Keratinocyte (primary cell): Measurements from ENCODE around the gene SMCO3.

Source experiments
- EZH2 ChIP-seq: IDR thresholded peaks from one replicate; pipeline ENCODE4 v1.6.1; 2012; ENCODE audit warnings: inconsistent platforms, mild to moderate bottlenecking, low read length, moderate library complexity
- TF ChIP-seq, protein P1 (sequence below), 3 experiments: IDR thresholded peaks in 1 of 3; conservative IDR thresholded peaks in 1 of 3; optimal IDR thresholded peaks in 1 of 3; 2 replicates in 2 of 3; 3 replicates in 1 of 3; pipeline versions ENCODE3 to v1.5.1; 2011; ENCODE audit warnings: low read length in 3 of 3, mild to moderate bottlenecking in 3 of 3, moderate library complexity in 2 of 3, control low read depth in 1 of 3, inconsistent platforms in 1 of 3; ENCODE audit not compliant: insufficient read depth in 2 of 3; ENCODE audit errors: extremely low read depth in 1 of 3

DNA sequence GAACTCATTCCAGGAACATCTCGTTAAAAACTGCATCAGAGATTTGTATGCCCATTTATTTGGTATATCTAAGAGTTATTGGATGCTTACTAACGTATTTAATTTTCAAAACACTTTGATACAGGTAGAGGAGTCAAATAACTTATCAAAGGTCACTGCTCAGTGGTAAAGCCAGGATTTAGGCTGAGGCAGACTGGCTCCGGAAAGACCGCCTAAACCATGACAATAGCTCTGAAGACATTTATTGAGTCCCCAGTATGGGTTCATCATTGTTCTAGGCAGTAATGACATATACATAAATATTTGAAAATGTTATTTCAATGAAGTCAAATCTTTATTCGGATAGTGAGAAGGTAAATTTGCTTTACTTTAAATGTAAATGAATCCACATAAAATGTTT lies 41.0 kb downstream of the SMCO3 start:
- TF ChIP-seq, protein P1, sequence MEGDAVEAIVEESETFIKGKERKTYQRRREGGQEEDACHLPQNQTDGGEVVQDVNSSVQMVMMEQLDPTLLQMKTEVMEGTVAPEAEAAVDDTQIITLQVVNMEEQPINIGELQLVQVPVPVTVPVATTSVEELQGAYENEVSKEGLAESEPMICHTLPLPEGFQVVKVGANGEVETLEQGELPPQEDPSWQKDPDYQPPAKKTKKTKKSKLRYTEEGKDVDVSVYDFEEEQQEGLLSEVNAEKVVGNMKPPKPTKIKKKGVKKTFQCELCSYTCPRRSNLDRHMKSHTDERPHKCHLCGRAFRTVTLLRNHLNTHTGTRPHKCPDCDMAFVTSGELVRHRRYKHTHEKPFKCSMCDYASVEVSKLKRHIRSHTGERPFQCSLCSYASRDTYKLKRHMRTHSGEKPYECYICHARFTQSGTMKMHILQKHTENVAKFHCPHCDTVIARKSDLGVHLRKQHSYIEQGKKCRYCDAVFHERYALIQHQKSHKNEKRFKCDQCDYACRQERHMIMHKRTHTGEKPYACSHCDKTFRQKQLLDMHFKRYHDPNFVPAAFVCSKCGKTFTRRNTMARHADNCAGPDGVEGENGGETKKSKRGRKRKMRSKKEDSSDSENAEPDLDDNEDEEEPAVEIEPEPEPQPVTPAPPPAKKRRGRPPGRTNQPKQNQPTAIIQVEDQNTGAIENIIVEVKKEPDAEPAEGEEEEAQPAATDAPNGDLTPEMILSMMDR (optimal IDR thresholded peaks at IDR 0.05 in 1 of 3, IDR thresholded peaks at IDR 0.05 in 1 of 3, conservative IDR thresholded peaks at IDR 0.05 in 1 of 3; ENCODE audit: extremely low read depth in 1 of 3, insufficient read depth in 2 of 3, low read length in 3 of 3), result no peak
- no peak for TF ChIP-seq EZH2
